Mucosa of rectum (tissue), 2 donors: Measurements from ENCODE around the gene SLC38A3.

Source experiments
- H3K27ac ChIP-seq, 2 donors: one replicate each; pipeline ENCODE4 v1.7.0; 2013; ENCODE audit warnings: inconsistent platforms in 2 of 2, low read depth in 2 of 2, low read length in 2 of 2
- H3K27me3 ChIP-seq, 2 donors: one replicate each; pipeline ENCODE4 v1.7.0; 2013; ENCODE audit warnings: low read length in 2 of 2; ENCODE audit not compliant: control insufficient read depth in 2 of 2, insufficient read depth in 2 of 2
- H3K36me3 ChIP-seq, 2 donors: one replicate each; pipeline ENCODE4 v1.7.0; 2013; ENCODE audit warnings: low read length in 2 of 2; ENCODE audit not compliant: control insufficient read depth in 2 of 2, insufficient read depth in 2 of 2
- H3K4me1 ChIP-seq, 2 donors: one replicate each; pipeline ENCODE4 v1.7.0; 2013; ENCODE audit warnings: low read length in 2 of 2, mild to moderate bottlenecking in 1 of 2; ENCODE audit not compliant: control insufficient read depth in 2 of 2, insufficient read depth in 2 of 2
- H3K4me3 ChIP-seq, 2 donors: one replicate each; pipeline ENCODE4 v1.7.0; 2013; ENCODE audit warnings: low read length in 2 of 2
- H3K9ac ChIP-seq, 2 donors: one replicate each; pipeline ENCODE4 v1.7.0; 2013; ENCODE audit warnings: low read length in 2 of 2, low read depth in 1 of 2, mild to moderate bottlenecking in 1 of 2
- H3K9me3 ChIP-seq, 2 donors: one replicate each; pipeline ENCODE4 v1.7.0; 2013; ENCODE audit warnings: low read length in 2 of 2; ENCODE audit not compliant: control insufficient read depth in 2 of 2
- donor health status: healthy.
- donor health status: Normal muscosa, but diverticular disease.

The SLC38A3 gene

GRCh38 chr3:50264383-50264963 lies 59.4 kb downstream of the SLC38A3 start:
- Histone ChIP-seq H3K4me3 (no peak overlapping the region), H3K27me3 (no peaks in the 10 kb centered on the region), H3K9ac (peak overlapping the region; percentile 24 to 36), H3K9me3 (no peaks in the 10 kb centered on the region), H3K4me1 (peaks cover 54 to 58% of the 10 kb centered on the region in 2 donors), H3K27ac (peak overlapping the region; percentile 96 to 97), H3K36me3 (no peaks in the 10 kb centered on the region)

GRCh38 chr3:50264964-50265485 lies 60.0 kb downstream of the SLC38A3 start:
- Histone ChIP-seq H3K36me3 (no peaks in the 10 kb centered on the region), H3K9ac (peak overlapping the region in 1 of 2 donors; percentile 36), H3K9me3 (no peaks in the 10 kb centered on the region), H3K27me3 (no peaks in the 10 kb centered on the region), H3K4me1 (peaks cover 57 to 61% of the 10 kb centered on the region in 2 donors), H3K4me3 (no peak overlapping the region), H3K27ac (peak overlapping the region; percentile 96 to 97)

- H3K9me3 ChIP-seq = no peaks in the 10 kb centered on the region
- H3K4me3 ChIP-seq = no peak overlapping the region
- peak overlapping the region in 1 of 2 donors; percentile 36 for H3K9ac ChIP-seq
- peak overlapping the region; percentile 96 to 97 for H3K27ac ChIP-seq
- H3K27me3 ChIP-seq = no peaks in the 10 kb centered on the region
- H3K36me3 ChIP-seq = no peaks in the 10 kb centered on the region
- H3K4me1 ChIP-seq = peaks cover 57 to 63% of the 10 kb centered on the region in 2 donors
Measured at GRCh38 chr3:50265571-50265970, 60.5 kb downstream of the SLC38A3 start.

GRCh38 chr3:50266017-50266416 lies 60.9 kb downstream of the SLC38A3 start:
- Histone ChIP-seq H3K4me3 (peak overlapping the region in 1 of 2 donors; percentile 72), H3K9ac (peak overlapping the region in 1 of 2 donors; percentile 93), H3K36me3 (no peaks in the 10 kb centered on the region), H3K9me3 (no peaks in the 10 kb centered on the region), H3K27me3 (no peaks in the 10 kb centered on the region), H3K4me1 (peaks cover 57 to 63% of the 10 kb centered on the region in 2 donors), H3K27ac (peak overlapping the region; percentile 96 to 97)

- H3K27me3 ChIP-seq = no peaks in the 10 kb centered on the region
- peak overlapping the region; percentile 96 to 97 for H3K27ac ChIP-seq
- no peaks in the 10 kb centered on the region for H3K9me3 ChIP-seq
- peaks cover 0 to 3% of the 10 kb centered on the region in 2 donors for H3K36me3 ChIP-seq
- peak overlapping the region; percentile 88 to 93 for H3K9ac ChIP-seq
- H3K4me1 ChIP-seq = peaks cover 61 to 69% of the 10 kb centered on the region in 2 donors
- peak overlapping the region; percentile 63 to 72 for H3K4me3 ChIP-seq
Measured at GRCh38 chr3:50266836-50267235, 61.8 kb downstream of the SLC38A3 start.

- H3K36me3 ChIP-seq = peaks cover 0 to 3% of the 10 kb centered on the region in 2 donors
- peak overlapping the region; percentile 96 to 97 for H3K27ac ChIP-seq
- peaks cover 62 to 69% of the 10 kb centered on the region in 2 donors for H3K4me1 ChIP-seq
- H3K4me3 ChIP-seq = peak overlapping the region; percentile 63 to 79
- H3K9me3 ChIP-seq = no peaks in the 10 kb centered on the region
- H3K9ac ChIP-seq = peak overlapping the region; percentile 88 to 93
- no peaks in the 10 kb centered on the region for H3K27me3 ChIP-seq
Measured at GRCh38 chr3:50267280-50267913, 62.3 kb downstream of the SLC38A3 start.

- no peaks in the 10 kb centered on the region for H3K27me3 ChIP-seq
- peak overlapping the region; percentile 71 to 79 for H3K4me3 ChIP-seq
- H3K9ac ChIP-seq = peak overlapping the region; percentile 75 to 93
- H3K4me1 ChIP-seq = peaks cover 66 to 75% of the 10 kb centered on the region in 2 donors
- H3K9me3 ChIP-seq = no peaks in the 10 kb centered on the region
- H3K36me3 ChIP-seq = peaks cover 0 to 3% of the 10 kb centered on the region in 2 donors
- H3K27ac ChIP-seq = peak overlapping the region; percentile 96 to 97
Measured at GRCh38 chr3:50268276-50268675, 63.2 kb downstream of the SLC38A3 start.

GRCh38 chr3:50268703-50269451 lies 63.8 kb downstream of the SLC38A3 start, which contains the start of gene SEMA3B:
TSS of gene SEMA3B (plus strand) at chr3:50269147. CDS start at chr3:50269241, 94 bp downstream.
- peaks cover 0 to 1% of the 10 kb centered on the region in 2 donors for H3K27me3 ChIP-seq
- H3K4me3 ChIP-seq = peak within 1 kb of the TSS; percentile 71 to 79

GRCh38 chr3:50269460-50269859 lies 64.4 kb downstream of the SLC38A3 start:
- H3K4me3 ChIP-seq = peak overlapping the region; percentile 71 to 79
- peaks cover 0 to 3% of the 10 kb centered on the region in 2 donors for H3K27me3 ChIP-seq
- H3K9ac ChIP-seq = peak overlapping the region; percentile 93 to 94
- H3K9me3 ChIP-seq = no peaks in the 10 kb centered on the region
- H3K4me1 ChIP-seq = peaks cover 71 to 78% of the 10 kb centered on the region in 2 donors
- peak overlapping the region; percentile 96 to 97 for H3K27ac ChIP-seq
- H3K36me3 ChIP-seq = peaks cover 0 to 3% of the 10 kb centered on the region in 2 donors

More at GRCh38 chr3:50268703-50269451, 63.8 kb downstream of the SLC38A3 start, which contains the start of gene SEMA3B:
- Histone ChIP-seq H3K9ac (peak within 1 kb of the TSS; percentile 93 to 94), H3K36me3 (peaks cover 0 to 3% of the 10 kb centered on the region in 2 donors), H3K9me3 (no peaks in the 10 kb centered on the region), H3K4me1 (peaks cover 70 to 79% of the 10 kb centered on the region in 2 donors), H3K27ac (peak within 1 kb of the TSS; percentile 96 to 97)
